GM04503 (cell line): ENCODE results near the gene ATRIP.

Source experiments
- DNase-seq: peaks from one replicate; pipeline ENCODE4 v3.0.0-alpha.2; 2012; ENCODE audit warnings: low read depth

The ATRIP gene

GRCh38 chr3:48504051-48504946, 57.8 kb downstream of the ATRIP start, which contains the start of gene SHISA5:
SHISA5 (minus strand) TSS chr3:48504174; CDS start chr3:48504094, 80 bp downstream.
- peak; percentile 9 for DNase-seq

- DNase-seq: no peak
Observed at GRCh38 chr3:48505146-48505545, 58.6 kb downstream of the ATRIP start.

GRCh38 chr3:48505968-48506504, 59.5 kb downstream of the ATRIP start:
- DNase-seq: no peak

DNA sequence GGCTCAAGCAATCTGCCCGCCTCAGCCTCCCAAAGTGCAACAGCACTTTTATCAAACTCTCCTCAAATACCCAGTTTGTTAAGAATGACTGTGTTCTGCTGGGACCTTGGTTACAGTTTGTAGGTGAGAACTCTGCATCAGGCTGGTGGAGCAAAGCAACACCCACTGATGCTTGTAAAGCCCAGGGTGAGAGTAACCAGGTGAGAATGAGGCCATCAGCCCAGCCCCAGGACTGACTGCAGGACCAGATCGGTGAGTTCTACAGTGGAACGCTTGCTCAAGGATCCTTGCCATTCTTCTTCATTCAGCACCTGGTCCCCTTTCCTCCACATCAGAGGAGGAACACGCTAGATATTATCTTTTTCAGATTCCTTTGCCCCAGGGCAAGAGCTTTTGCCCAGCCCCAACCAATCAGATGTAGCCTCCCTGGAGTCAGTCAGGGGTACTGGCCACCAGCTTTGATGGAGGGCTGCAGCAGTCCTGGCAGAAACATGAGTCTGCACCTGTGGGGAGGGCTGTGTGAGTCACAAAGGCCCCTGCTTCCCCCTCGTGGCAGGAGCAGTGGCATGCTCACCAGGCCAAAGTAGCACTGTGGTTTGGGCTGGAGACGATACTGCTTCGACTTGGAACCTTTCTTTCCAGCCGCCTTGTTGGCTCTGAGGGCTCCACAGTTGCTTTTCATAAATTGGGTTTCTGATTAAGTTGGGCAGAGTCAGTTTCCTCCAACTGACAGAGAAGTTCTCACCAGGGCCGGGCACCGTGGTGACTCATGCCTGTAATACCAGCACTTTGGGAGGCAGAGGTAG, 60.9 kb downstream of the ATRIP start:
- peak; percentile 10 for DNase-seq

GRCh38 chr3:48511551-48511950, 65.0 kb downstream of the ATRIP start:
- DNase-seq: no peak

DNA sequence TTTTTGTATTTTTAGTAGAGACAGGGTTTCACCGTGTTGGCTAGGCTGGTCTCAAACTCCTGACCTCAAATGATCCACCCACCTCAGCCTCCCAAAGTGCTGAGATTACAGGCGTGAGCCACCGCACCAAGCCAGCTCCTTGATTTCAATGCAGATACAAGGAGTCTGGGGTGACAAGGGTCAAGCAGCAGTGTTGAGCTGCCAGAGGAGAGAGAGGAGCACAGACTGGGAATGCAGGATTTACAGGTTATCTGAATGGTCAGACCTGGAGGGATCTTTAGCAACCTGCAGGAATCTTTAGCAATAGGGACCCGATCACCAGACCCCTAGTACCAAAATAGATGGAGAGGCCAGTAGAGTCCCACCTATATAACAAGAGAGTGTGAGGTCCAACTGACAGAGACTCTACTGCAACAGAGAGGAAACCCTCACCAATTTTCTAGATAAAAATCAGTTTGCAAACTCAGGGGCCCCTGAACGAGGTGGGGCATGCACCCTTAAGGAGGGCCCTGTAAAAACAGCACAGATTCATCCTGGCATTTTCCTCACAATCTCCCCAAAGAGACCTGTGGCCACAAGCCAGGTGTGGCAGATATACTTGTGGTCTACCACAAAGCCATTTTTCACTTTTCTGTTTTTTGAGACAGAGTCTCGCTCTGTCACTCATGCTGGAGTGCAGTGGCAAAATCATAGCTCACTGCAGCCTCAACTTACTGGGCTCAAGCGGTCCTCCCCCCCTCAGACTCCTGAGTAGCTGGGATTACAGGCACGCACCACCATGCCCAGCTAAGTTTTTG, 68.1 kb downstream of the ATRIP start:
- DNase-seq: no peak
